IPS-20b (cell line): ENCODE data around the gene TUBB1.
A peak's percentile ranks its signal among the peaks of the same experiment; 100 is the strongest.

Source experiments
- H3K27ac ChIP-seq: one replicate; pipeline ENCODE4 v1.5.1; 2013; ENCODE audit warnings: low read length
- H3K27me3 ChIP-seq: 2 replicates; pipeline ENCODE4 v1.6.1; 2013; ENCODE audit warnings: mild to moderate bottlenecking, low read length, inconsistent platforms; ENCODE audit not compliant: insufficient read depth
- H3K36me3 ChIP-seq: 2 replicates; pipeline ENCODE4 v1.6.1; 2013; ENCODE audit warnings: low read depth, mild to moderate bottlenecking, inconsistent platforms, low read length, moderate library complexity; ENCODE audit not compliant: insufficient read depth
- H3K4me1 ChIP-seq: 2 replicates; pipeline ENCODE4 v1.6.1; 2013; ENCODE audit warnings: mild to moderate bottlenecking, control low read depth, inconsistent platforms, low read length, moderate library complexity; ENCODE audit not compliant: insufficient read depth
- H3K4me3 ChIP-seq: 2 replicates; pipeline ENCODE4 v1.5.1; 2013; ENCODE audit warnings: mild to moderate bottlenecking, low read length, inconsistent platforms
- H3K9ac ChIP-seq: 2 replicates; pipeline ENCODE4 v1.6.1; 2013; ENCODE audit warnings: low read depth, mild to moderate bottlenecking, inconsistent platforms, low read length, moderate library complexity
- H3K9me3 ChIP-seq: 2 replicates; pipeline ENCODE4 v1.6.1; 2013; ENCODE audit warnings: mild to moderate bottlenecking, low read depth, low read length, inconsistent platforms; ENCODE audit not compliant: insufficient read depth

TUBB1 gene

DNA sequence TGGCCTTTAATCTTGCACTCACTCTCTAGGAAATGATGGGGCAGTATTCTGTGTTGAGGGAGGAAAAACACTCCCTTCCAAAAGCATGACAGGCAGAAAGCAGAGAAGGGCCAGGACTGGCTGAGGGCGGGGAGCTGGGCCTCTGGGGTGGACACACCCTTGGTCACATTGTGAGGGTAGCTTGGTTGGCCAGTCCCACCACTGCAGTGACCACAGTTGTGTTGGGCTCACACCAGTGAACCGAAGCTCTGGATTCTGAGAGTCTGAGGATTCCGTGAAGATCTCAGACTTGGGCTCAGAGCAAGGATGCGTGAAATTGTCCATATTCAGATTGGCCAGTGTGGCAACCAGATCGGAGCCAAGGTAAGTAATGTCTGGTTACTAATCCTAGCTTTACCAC, at the start of gene TUBB1:
TUBB1 (plus strand) TSS at position 213 of the 400 bp plus-strand sequence; CDS start at position 307, 94 bp downstream.
- Histone ChIP-seq H3K27ac (no peak within 1 kb of the TSS), H3K9me3 (no peaks in the 10 kb centered on the region), H3K36me3 (peaks cover 17% of the 10 kb centered on the region; the same call in 1 of the 2 replicates), H3K4me3 (no peak within 1 kb of the TSS), H3K27me3 (peaks cover under 1% of the 10 kb centered on the region; the same call in 1 of the 2 replicates), H3K9ac (no peak within 1 kb of the TSS), H3K4me1 (no peaks in the 10 kb centered on the region)

DNA sequence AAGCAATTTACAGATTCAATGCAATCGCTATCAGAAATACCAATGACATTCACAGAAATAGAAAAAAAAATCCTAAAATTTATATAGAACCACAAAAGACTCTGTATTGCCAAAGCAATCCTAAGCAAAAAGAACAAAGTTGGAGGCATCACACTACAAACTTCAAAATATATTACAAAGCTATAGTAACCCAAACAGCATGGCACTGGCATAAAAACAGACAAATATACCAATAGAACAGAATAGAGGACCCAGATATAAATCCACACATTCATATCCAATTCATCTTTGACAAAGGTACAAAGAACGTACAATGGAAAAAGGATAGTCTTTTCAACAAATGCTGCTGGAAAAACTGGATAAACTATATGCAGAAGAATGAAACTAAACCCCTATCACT, 49.8 kb upstream of the TUBB1 start:
- H3K27me3 ChIP-seq = no peaks in the 10 kb centered on the region
- H3K27ac ChIP-seq = no peak overlapping the region

DNA sequence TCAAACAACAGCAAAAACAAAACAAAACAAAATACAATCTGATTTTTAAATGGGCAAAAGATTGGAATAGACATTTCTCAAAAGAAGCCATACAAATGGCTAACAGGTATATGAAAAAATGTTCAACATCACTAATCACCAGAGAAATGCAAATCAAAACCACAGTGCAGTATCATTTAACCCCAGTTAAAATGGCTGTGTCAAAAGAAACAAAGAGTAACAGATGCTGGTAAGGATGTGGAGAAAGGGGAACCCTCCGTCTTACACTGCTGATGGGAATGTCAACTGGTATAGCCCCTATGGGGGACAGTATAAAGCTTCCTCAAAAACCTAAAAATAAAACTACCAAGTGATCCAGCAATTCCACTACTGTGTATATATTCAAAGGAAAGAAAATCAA, 49.1 kb upstream of the TUBB1 start:
- Histone ChIP-seq H3K9me3 (no peaks in the 10 kb centered on the region), H3K9ac (no peak overlapping the region), H3K4me3 (no peak overlapping the region), H3K27me3 (no peaks in the 10 kb centered on the region), H3K4me1 (no peaks in the 10 kb centered on the region), H3K36me3 (no peaks in the 10 kb centered on the region), H3K27ac (no peak overlapping the region)

More for the DNA sequence above, 49.8 kb upstream of the TUBB1 start:
- Histone ChIP-seq H3K9ac (no peak overlapping the region), H3K4me1 (no peaks in the 10 kb centered on the region), H3K36me3 (no peaks in the 10 kb centered on the region), H3K4me3 (no peak overlapping the region), H3K9me3 (no peaks in the 10 kb centered on the region)

DNA sequence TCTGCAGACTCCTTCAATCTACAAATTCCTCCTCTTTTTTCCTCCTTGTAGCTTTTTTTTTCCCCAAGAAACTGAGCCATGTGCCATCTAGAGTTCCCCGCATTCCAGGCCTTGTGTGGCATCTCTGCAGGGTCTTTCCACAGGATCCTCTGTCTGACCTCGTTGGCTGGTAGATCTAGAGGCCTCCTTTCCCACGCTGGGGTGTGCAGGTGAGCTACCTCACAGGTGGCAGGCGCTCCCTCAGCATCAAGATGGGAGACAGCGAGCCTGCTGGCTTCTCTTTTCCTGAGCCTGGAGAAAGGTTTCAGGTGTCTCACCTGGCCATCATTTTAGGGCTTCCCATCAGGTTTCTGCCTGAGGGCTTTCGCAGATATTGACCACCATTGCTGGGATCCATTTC, 47.8 kb upstream of the TUBB1 start:
- H3K9me3 ChIP-seq = no peaks in the 10 kb centered on the region
- H3K27me3 ChIP-seq = no peaks in the 10 kb centered on the region
- H3K4me1 ChIP-seq = no peaks in the 10 kb centered on the region
- no peaks in the 10 kb centered on the region for H3K36me3 ChIP-seq
- H3K27ac ChIP-seq = no peak overlapping the region
- H3K4me3 ChIP-seq = no peak overlapping the region
- H3K9ac ChIP-seq = no peak overlapping the region

DNA sequence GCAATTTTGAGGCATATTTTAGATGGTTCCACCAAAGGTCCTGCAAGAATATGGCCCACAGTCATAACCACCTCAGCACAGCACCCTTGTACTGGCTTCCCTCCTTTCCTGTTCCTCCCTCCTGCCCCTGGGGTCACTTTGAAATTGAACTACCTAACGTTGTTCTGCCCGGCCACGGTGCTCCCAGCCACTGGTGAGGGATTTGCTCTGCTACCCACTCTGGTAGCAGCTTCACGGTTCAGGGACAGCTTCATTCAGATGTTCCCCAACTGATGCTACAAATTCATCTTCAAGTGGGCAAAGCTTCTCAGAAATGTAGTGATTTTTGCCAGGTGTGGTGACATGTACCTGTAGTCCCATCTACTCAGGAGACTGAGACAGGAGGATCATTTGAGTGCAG, 46.0 kb upstream of the TUBB1 start:
- H3K27ac ChIP-seq = no peak overlapping the region
- no peaks in the 10 kb centered on the region for H3K36me3 ChIP-seq
- H3K9ac ChIP-seq = no peak overlapping the region
- peaks cover 3% of the 10 kb centered on the region; the same call in 1 of the 2 replicates for H3K4me1 ChIP-seq
- no peaks in the 10 kb centered on the region for H3K9me3 ChIP-seq
- no peak overlapping the region for H3K4me3 ChIP-seq
- H3K27me3 ChIP-seq = no peaks in the 10 kb centered on the region

DNA sequence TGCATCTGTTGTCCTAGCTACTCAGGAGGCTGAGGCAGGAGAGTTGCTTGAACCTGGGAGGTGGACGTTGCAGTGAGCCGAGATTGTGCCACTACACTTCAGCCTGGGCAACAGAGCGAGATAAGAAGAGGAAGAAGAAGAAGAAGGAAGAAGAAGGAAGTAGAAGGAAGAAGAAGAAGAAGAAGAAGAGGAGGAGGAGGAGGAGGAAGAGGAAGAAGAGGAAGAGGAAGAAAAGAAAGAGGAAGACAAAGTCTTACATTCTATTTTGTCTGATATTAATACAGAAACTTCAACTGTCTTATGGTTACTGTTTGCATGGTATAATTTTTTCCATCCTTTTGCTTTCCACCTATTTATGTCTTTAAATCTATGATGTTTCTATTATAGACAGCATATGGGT, 45.4 kb upstream of the TUBB1 start:
- Histone ChIP-seq H3K4me3 (no peak overlapping the region), H3K4me1 (peaks cover 3% of the 10 kb centered on the region; the same call in 1 of the 2 replicates), H3K27me3 (no peaks in the 10 kb centered on the region), H3K9ac (no peak overlapping the region), H3K27ac (no peak overlapping the region), H3K36me3 (no peaks in the 10 kb centered on the region), H3K9me3 (no peaks in the 10 kb centered on the region)

DNA sequence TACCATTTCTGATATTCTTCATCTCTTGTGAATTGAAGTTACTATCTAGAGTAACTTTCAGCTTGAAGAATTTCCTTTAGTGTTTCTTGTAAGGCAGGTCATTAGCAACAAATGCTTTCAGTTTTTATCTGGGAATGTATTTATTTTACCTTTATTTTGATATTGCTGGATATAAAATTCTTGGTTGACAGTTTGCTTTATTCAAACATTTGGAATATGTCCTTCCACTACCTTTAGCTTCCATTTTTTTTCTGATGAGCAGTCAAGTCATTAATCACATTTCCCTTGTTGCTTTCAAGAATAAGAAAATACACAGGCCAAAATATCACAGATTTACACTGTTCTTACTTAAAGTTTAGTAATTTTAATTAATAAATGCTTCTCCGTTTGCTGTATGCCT, 43.9 kb upstream of the TUBB1 start:
- H3K27me3 ChIP-seq = no peaks in the 10 kb centered on the region; the same call in 1 of the 2 replicates
- H3K9ac ChIP-seq = no peak overlapping the region
- no peaks in the 10 kb centered on the region for H3K9me3 ChIP-seq
- no peak overlapping the region for H3K4me3 ChIP-seq
- H3K36me3 ChIP-seq = no peaks in the 10 kb centered on the region
- H3K27ac ChIP-seq = no peak overlapping the region
- peaks cover 3% of the 10 kb centered on the region; the same call in 1 of the 2 replicates for H3K4me1 ChIP-seq

DNA sequence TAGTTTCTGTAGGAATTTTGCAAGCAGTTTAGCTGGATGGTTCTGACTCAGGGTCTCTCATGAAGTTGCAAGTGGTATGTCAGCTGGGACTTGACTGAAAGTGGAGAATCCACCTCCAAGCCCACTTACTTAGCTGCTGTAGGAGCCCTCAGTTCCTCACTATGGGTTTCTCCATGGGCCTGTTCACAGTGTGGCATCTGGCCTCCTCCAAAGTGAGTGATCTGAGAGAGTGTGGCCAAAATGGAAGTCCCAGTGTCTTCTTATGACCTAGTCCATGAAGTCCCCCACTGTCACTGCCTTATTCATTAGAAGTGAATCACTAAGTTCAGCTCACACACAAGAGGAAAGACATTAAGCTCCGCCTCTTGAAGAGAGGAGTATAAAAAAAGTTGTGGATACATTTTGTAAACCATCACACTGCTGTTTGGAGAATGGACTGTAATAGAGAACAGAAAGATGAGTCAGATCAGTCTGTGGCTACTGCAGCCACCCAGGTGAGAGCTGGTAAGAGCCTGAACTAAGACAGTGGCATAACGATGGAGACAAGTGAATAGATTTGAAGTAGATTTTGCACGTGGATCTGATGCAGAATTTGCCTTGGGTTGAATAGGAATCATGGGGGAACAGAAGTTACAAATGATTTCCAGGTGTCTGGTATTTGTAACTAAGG, 43.0 kb upstream of the TUBB1 start:
- no peak overlapping the region for H3K27ac ChIP-seq
- H3K9ac ChIP-seq = no peak overlapping the region
- H3K4me3 ChIP-seq = no peak overlapping the region
- H3K27me3 ChIP-seq = no peaks in the 10 kb centered on the region; the same call in 1 of the 2 replicates
- H3K36me3 ChIP-seq = no peaks in the 10 kb centered on the region
- H3K4me1 ChIP-seq = peaks cover 3% of the 10 kb centered on the region; the same call in 1 of the 2 replicates
- H3K9me3 ChIP-seq = no peaks in the 10 kb centered on the region

DNA sequence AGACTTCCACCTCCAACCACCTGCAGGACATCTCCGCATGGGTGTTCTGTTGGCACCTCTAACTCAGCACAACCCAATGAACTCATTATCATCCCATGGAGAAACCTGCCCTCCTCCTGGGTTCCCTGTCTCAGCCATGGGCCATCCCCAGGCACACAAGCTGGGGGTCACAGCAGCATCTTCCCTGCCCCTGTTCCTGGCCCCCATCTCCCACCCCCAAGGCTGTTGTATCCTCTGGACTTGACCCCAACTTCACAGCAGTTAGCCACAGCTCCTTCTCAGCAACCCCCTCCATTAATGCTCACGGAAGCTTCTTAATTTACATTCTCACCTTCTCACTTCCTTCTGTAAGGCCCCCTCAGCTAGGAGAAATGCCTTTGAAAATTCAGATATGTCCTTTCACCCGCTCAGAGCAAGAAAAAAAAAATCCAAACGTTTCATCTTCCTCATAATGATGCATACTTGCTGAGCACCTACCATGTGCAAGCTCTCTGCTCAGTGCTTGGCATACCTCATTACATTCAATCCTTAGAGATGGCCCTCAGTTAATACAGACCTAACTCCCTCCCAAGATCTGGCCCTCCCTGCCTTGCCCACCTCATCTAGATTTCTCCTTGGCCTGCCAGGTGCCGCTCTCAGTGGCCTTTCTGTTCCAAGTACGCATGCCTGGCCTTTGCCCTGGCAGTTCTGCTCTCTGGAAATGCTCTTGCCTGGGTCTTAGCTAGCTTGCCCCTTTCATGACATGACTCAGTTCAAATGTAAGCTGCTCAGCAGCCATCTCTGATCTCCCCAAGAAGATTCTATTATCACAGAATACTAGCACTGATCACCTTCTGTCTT, 40.7 kb upstream of the TUBB1 start:
- H3K9me3 ChIP-seq = no peaks in the 10 kb centered on the region
- no peak overlapping the region for H3K4me3 ChIP-seq
- no peaks in the 10 kb centered on the region for H3K36me3 ChIP-seq
- H3K4me1 ChIP-seq = peaks cover 3% of the 10 kb centered on the region; the same call in 1 of the 2 replicates
- H3K9ac ChIP-seq = no peak overlapping the region
- no peak overlapping the region for H3K27ac ChIP-seq
- H3K27me3 ChIP-seq = no peaks in the 10 kb centered on the region; the same call in 1 of the 2 replicates

DNA sequence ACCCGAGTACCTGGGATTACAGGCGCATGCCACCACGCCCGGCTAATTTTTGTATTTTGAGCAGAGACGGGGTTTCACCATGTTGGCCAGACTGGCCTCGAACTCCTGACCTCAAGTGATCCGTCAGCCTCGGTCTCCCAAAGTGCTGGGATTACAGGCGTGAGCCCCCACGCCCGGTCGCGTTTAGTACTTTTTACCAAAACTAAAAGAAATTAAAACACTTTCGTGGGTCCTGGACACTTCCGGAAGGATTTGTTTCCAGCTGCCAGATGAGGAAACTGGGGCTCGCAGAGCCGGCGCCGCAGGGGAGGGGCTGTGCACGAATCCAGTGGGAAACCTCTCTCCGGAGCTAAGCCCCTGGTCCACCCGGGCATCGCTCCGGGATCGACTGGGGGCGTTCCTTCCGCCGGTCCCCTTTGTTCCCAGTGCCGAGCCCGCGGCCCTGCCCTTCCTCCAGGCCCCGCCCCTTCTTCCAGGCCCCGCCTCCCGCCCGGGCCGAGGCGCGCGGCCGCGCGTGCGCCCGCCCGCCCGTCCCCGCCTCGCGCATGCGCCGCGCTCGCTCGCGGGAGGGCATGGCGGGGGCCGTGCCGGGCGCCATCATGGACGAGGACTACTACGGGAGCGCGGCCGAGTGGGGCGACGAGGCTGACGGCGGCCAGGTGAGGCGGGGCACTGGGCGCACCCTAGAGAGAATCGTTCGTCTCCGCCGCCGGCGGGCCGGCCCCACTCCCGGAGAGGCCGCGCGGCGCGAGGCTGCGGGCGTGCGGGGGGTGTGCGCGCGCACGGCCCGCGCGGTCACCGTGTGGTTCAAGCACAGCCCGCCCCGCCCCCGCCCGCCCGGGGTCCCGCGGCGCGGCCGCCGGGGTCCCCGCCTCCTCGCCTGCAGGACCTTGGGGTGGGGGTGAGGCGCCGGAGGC, 38.3 kb upstream of the TUBB1 start, which contains the start of gene NELFCD:
NELFCD (plus strand) TSS at position 546 of the 917 bp plus-strand sequence; CDS start at position 600, 54 bp downstream.
- peak within 1 kb of the TSS; percentile 91 for H3K9ac ChIP-seq
- H3K4me3 ChIP-seq = peak within 1 kb of the TSS; percentile 91
- peak within 1 kb of the TSS; percentile 64 for H3K27ac ChIP-seq
- peaks cover 11% of the 10 kb centered on the region for H3K4me1 ChIP-seq
- H3K9me3 ChIP-seq = no peaks in the 10 kb centered on the region
- peaks cover 3% of the 10 kb centered on the region; the same call in 1 of the 2 replicates for H3K36me3 ChIP-seq
- no peaks in the 10 kb centered on the region; the same call in 1 of the 2 replicates for H3K27me3 ChIP-seq
